ENCODE measurements around the gene BTNL9.
A peak's percentile ranks its signal among the peaks of the same experiment; 100 is the strongest.
"Not testable (repeated sequence)": the region's sequence is repeated elsewhere in the genome, so short reads cannot be mapped to it uniquely, and the experiment has no call there.

The BTNL9 gene

GRCh38 chr5:181039931-181040630 is at the start of gene BTNL9:
Gene BTNL9 (plus strand): TSS chr5:181040266. CDS start chr5:181045490, 5,224 bp downstream.
- FAIRE-seq (no peak), DNase-seq (ENCODE audit: low spot score) (no peak)

- DNase-seq (ENCODE audit: low spot score) (no peak), FAIRE-seq (no peak)
Observed at GRCh38 chr5:180990882-180991242, 49.2 kb upstream of the BTNL9 start.

- no peak for DNase-seq (ENCODE audit: low spot score)
- no peak for FAIRE-seq
Observed at GRCh38 chr5:181001947-181002346, 38.1 kb upstream of the BTNL9 start.

- DNase-seq (ENCODE audit: low spot score) (no peak), FAIRE-seq (no peak)
Observed at GRCh38 chr5:181005791-181006190, 34.3 kb upstream of the BTNL9 start.

- DNase-seq (ENCODE audit: low spot score) (no peak), FAIRE-seq (no peak)
Observed at GRCh38 chr5:181008136-181008535, 31.9 kb upstream of the BTNL9 start.

- not testable (repeated sequence) for DNase-seq (ENCODE audit: low spot score); FAIRE-seq
Observed at GRCh38 chr5:181010018-181010417, 30.0 kb upstream of the BTNL9 start.

GRCh38 chr5:181014654-181015053 is 25.4 kb upstream of the BTNL9 start:
- not testable (repeated sequence) for FAIRE-seq; DNase-seq (ENCODE audit: low spot score)

- DNase-seq (ENCODE audit: low spot score); FAIRE-seq: not testable (repeated sequence)
Observed at GRCh38 chr5:181017448-181017847, 22.6 kb upstream of the BTNL9 start.

- DNase-seq (ENCODE audit: low spot score) (no peak), FAIRE-seq (no peak)
Observed at GRCh38 chr5:181020688-181021087, 19.4 kb upstream of the BTNL9 start.

- FAIRE-seq (no peak), DNase-seq (ENCODE audit: low spot score) (no peak)
Observed at GRCh38 chr5:181024245-181025064, 15.6 kb upstream of the BTNL9 start.

- FAIRE-seq, result no peak
Observed at GRCh38 chr5:181027452-181028031, 12.5 kb upstream of the BTNL9 start.

GRCh38 chr5:181028032-181028819 is 11.8 kb upstream of the BTNL9 start:
- FAIRE-seq (peak; percentile 13), DNase-seq (ENCODE audit: low spot score) (peak; percentile 31)

More at GRCh38 chr5:181027452-181028031, 12.5 kb upstream of the BTNL9 start:
- no peak for DNase-seq (ENCODE audit: low spot score)

- DNase-seq (ENCODE audit: low spot score), result no peak
- peak; percentile 13 for FAIRE-seq
Observed at GRCh38 chr5:181031716-181032115, 8.3 kb upstream of the BTNL9 start.

GRCh38 chr5:181035991-181036815 is 3.9 kb upstream of the BTNL9 start:
- no peak for FAIRE-seq
- peak; percentile 62 for DNase-seq (ENCODE audit: low spot score)

GRCh38 chr5:181036816-181037364 is 3.2 kb upstream of the BTNL9 start:
- FAIRE-seq, result no peak
- DNase-seq (ENCODE audit: low spot score), result no peak

- FAIRE-seq (no peak), DNase-seq (ENCODE audit: low spot score) (no peak)
Observed at GRCh38 chr5:181037365-181037861, 2.7 kb upstream of the BTNL9 start.

- FAIRE-seq (no peak), DNase-seq (ENCODE audit: low spot score) (no peak)
Observed at GRCh38 chr5:181039471-181039870, 595 bp upstream of the BTNL9 start.

- DNase-seq (ENCODE audit: low spot score) (no peak), FAIRE-seq (no peak)
Observed at GRCh38 chr5:181040631-181040945, 522 bp downstream of the BTNL9 start.

- DNase-seq (ENCODE audit: low spot score), result no peak
- no peak for FAIRE-seq
Observed at GRCh38 chr5:181041043-181041442, 977 bp downstream of the BTNL9 start.

GRCh38 chr5:181042036-181042713 is 2.1 kb downstream of the BTNL9 start:
- FAIRE-seq, result no peak

More at GRCh38 chr5:181042036-181042713, 2.1 kb downstream of the BTNL9 start:
- DNase-seq (ENCODE audit: low spot score), result no peak
